ENCODE results near the gene TMX2.

GRCh38 chr11:57777969-57778317 lies 65.5 kb downstream of the TMX2 start:
- TF ChIP-seq POLR2AphosphoS5 (IDR thresholded peaks at IDR 0.05; ENCODE audit: low read depth, low read length) (no peak), POLR2A (IDR thresholded peaks at IDR 0.05; ENCODE audit: low read depth, low read length) (no peak), TAF1 (IDR thresholded peaks at IDR 0.05; ENCODE audit: borderline replicate concordance, low read depth, low read length) (no peak)

Measured in GM12892 (cell line).